NCI-H2081 treated with DMSO at 0.1 percent for 48 hours (cell line): ENCODE measurements around the gene TNFRSF11A.
A peak's percentile ranks its signal among the peaks of the same experiment; 100 is the strongest.

Experiments
- DNase-seq: peaks from one replicate; lab custom pipeline; 2025; lab: John Stamatoyannopoulos, UW

TNFRSF11A gene

DNA sequence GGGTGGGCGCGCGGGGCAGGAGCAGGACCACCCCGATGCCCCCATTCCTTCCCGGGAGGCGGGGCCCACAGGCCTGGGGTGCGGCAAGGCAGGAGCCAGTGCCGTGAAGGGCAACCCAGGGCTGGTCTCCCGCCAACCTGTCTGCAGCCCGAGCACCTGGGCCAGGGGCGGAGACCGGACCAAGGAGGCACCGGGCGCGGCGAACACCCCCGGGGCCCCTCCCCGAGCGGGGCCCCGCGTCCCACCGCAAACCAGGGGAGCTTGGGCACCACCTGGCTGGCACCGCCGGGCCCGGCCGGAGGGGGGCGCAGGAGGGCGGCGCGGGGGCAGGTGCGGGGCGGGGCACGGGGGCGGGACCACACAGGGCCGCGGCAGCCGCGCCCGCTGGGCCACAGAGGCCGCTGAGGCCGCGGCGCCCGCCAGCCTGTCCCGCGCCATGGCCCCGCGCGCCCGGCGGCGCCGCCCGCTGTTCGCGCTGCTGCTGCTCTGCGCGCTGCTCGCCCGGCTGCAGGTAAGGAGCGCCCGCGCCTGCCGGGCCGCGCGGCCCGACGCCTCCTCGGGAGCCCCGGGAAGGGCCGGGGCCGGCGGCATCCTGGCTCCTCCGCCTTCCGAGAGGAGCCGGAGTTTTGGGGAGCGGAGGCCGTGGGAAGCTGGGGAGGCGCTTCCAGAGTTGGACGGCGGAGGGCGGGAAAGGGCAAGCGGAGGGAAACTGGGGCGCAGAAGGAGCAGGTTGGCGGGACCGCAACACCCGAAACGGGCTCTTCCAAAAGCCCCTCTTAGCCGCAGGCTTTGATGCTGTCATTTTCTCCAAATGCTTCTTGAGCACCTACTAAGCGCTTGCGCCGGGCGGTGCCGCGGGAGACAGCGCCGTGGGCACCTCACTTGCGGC is at the start of gene TNFRSF11A:
Gene TNFRSF11A, plus strand, starts transcription at position 394 of the 889 bp plus-strand sequence. Its CDS starts 43 bp downstream, at position 437.
- no peak for DNase-seq

- no peak for DNase-seq
Observed at GRCh38 chr18:62277045-62277444, 48.1 kb upstream of the TNFRSF11A start.

GRCh38 chr18:62279561-62279960 is 45.5 kb upstream of the TNFRSF11A start:
- peak; percentile 90 for DNase-seq

- DNase-seq, result no peak
Observed at GRCh38 chr18:62280058-62280457, 45.1 kb upstream of the TNFRSF11A start.

- no peak for DNase-seq
Observed at GRCh38 chr18:62280786-62281185, 44.3 kb upstream of the TNFRSF11A start.

DNA sequence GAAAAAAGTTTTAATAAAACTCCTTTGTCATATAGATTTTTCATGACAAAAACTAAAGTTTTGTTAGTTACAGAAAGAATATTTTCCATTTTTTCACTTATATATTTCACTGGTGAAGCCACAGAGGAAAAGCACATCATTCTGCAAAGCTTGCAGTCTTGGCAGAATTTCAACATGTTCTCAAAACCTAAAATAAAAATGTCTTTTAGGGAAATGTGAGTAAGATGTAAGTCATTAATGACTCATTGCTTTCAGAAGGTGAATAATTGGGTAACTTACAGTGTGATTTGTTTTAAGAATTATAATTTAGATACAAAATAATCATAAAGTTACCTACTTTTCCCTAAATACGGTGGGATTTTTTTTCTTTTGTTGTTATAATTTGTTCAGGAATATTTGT is 43.4 kb upstream of the TNFRSF11A start:
- no peak for DNase-seq

GRCh38 chr18:62282188-62282629 is 42.9 kb upstream of the TNFRSF11A start:
- no peak for DNase-seq

- DNase-seq, result no peak
Observed at GRCh38 chr18:62284637-62285036, 40.5 kb upstream of the TNFRSF11A start.

DNA sequence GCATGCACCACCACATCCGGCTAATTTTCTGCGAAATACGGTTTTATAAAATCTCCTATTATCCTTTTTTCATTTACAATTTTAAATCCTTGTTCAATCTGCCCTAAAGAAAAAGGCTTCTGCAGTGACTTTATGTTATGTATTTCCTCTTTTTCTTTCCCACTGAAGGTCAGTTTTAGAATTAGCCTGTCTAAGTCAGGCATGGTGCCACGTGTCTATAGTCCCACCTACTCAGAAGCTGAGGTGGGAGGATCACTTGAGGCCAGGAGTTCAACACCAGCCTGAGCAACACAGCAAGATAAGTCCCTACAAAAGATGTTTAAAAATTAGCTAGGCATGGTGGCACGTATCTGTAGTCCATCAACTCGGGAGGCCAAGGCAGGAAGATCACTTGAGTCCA is 39.8 kb upstream of the TNFRSF11A start:
- no peak for DNase-seq

DNA sequence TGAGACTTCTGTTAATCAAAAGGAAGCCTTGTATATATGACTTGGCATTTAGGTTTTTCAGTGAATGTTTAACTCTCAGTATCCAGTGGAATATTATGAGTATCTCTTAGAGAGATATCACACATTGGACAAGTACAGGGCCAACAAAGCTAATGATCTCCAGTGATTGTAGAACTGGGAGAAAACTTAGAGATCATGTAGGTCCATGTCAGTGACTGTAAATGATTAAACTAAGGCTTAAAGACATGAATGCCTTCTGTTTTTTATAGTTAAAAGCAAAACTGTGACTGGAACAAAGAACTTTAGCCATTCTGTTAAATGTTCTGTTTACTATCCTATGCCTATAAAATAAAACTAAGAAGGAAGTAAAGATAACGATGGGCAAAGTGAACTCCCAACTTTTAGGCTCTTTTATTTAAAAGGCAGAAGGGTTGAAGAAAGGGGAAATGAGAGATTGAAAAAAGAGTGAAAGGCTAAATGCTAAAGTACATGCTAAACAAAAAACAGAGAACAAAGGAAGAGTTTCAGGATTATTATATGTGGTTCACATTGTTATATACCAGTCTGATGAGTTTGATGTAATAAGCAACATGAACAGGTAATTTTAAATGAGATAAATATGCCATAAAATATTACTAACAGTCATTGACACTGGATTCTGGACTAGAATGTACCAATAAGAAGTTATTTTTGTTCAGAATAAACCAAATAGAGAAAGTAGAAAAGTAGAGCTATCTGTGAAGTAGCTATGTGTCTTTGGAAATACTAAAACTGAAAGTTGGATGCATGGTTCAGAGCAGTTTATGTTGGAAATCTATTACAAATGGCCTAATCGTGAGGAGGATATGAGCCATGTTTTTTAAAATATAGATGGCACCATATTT is 37.1 kb upstream of the TNFRSF11A start:
- DNase-seq, result no peak

DNA sequence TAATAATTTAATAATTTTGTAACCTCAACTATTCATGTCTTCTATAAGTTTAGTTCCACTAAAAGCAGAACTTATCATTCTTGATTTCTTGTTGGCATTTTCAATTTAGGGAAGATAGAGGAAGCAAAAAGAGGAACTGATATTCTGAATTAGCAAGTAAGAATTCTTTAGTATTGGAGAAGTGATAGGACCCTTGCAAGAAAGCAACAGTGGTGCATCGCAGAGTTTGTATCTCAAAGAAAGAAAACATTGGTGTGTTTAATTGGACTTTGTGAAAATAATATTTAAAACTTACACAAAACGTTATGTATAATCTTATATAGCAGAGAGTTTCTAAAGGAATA is 36.5 kb upstream of the TNFRSF11A start:
- no peak for DNase-seq

DNA sequence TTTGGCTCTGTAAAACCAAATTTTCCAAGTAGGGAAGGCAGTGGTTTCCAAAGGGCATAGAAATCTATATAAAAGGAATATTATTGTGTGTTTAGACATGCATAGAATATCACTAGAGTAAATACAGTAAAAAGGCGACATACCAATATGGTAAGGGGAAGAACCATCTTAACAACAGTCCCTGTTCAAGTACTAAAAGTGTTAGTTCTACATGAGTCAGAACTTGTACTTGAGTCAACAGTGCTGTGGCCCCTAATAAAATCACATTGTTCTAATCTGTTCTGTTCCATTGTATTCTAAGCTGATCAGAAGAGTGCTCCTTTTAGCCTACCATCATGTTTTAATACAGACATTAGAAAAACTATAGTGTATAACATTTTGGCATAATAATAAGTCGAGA is 36.1 kb upstream of the TNFRSF11A start:
- DNase-seq, result no peak

DNA sequence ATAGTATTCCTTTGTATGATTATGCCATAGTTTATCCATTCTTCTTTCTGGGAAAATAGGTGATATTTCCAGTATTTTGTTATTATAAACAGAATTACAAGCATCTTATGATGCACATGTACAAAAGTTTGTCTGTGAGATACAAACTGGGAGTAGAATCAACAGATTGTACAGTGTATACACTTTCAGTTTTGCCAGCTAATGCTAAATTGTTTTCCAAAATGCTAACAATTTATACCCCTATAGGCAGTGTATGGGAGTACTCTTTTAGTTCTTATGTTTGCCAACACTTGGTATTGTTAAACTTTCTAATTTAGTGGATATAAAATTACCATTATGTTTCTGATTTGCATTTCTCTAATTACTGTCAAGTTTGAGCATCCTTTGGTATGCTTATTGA is 31.0 kb upstream of the TNFRSF11A start:
- DNase-seq, result no peak

- DNase-seq, result no peak
Observed at GRCh38 chr18:62300359-62300963, 24.6 kb upstream of the TNFRSF11A start.

DNA sequence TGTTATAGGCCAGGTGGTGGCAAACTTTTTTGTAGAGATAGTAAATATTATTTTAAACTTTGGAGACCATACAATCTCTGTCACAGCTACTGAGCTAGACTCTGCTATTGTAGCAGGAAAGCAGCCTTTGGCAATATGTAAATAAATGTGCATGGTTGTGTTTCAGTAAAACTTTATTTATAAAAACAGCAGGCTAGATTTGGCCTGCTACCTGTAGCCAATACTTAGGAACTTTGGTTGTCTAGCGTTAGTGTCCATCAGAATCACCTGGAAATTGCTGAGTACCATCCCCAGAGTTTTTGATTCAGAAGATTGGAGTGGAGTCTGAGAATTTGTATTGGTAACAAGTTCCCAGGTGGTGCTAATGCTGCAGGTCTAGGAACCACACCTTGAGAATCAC is 23.8 kb upstream of the TNFRSF11A start:
- no peak for DNase-seq

GRCh38 chr18:62312851-62313250 is 12.3 kb upstream of the TNFRSF11A start:
- no peak for DNase-seq

DNA sequence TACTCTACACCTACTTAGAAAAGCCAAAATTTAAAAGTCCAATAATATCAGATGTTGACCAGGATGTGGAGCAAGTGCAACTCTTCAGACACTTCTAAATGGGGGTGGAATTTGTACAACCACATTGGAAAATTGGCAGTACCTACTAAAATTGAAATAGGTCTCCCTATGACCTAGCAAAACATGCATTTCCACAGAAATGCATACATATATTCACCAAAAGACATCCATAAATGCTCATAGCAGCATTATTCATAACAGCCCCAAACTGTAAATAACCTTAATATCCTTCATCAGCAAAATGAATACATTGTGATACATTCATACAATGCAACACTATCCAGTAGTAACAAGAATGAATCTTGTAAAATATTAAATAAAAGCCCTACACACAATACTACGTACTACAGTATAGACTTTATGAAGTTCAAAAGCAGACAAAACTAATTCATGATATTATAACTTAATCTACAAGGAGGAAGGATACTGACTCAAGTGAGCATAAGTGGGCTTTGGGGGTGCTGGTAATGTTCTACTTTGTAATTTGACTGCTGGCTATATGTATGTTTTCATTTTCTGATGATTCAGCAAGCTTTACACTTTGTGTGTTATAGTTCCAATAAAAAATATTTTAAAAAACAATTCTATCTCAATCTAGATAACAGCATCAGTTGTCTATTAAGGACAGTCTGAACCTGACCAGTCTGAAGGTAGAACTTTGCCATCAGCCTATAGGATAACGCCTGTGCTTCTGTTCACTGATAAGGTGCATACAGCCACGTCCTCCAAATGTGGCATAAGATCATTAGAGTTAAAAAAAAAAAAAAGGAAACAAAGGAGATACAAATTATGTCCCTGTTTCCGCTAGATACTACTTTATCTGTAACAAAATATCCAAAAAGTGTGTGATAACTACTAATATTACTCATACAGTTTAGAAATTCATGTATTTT is 6.6 kb upstream of the TNFRSF11A start:
- no peak for DNase-seq

DNA sequence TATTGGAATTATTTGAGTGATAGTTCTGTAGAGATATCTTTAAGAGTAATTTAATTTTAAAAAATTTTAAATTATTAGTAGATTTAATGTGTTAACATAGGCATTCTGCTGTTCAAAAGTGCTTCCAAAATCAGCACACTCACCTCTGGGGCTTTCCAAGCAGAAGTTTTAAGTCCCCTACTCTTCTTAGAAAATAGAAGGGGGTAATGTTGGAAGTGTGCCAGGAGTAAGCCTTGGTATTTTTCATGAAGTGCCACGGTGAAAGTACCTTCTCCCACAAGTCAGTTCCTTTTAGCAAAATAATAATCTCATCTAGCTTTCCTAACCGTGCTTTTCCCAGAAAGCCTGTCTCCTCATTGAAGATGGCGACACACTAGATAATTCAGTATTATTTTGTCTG is 3.9 kb upstream of the TNFRSF11A start:
- DNase-seq, result no peak

- no peak for DNase-seq
Observed at GRCh38 chr18:62323483-62324180, 1.5 kb upstream of the TNFRSF11A start.

DNA sequence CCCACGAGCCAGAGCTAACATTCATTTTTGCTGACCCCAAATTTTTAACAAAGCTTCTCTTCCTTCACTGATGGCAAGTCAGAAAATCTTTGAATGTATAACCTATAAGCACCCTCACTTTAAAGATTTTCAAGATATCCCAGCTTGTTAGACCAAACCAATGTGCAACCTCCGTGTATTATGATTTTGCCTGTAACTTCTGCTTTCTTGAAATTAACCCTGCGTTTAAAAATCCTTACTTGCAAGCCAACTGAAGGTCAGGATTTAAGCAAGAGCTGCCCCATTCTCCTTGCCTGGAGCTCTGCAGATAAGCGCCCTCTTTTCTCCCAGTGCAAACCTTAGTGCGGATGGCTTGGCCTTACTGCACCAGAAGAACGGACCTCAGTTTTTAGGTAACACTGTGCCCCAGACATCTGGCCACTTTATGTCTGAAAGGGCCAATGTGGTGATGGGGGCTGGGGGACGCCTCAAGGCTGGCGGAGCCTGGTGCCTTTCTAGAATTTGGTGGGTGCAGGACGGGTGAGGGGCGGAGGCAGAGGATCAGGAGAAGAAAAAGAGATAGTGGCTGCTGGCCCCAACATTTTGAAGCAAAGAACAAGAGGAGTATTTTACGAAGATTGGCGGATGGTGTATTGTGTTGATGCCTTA is 805 bp upstream of the TNFRSF11A start:
- DNase-seq, result no peak
